GM23338 (cell line): ENCODE results near the gene TMEM154. TPM values are rescaled to one million over a fixed set of nuclear protein-coding genes. Genes with fewer than 3 reads are reported as not detected.

Experiments
- ATAC-seq: fragments of 200-7000 bp; cut with Tn5 transposase; 3 replicates; pipeline ENCODE4 v1.9.1; 2020
- DNase-seq: peaks from one replicate; pipeline ENCODE4 v3.0.0-alpha.2; 2015; ENCODE audit warnings: low spot score
- H2AFZ ChIP-seq: fragments of 200-600 bp; sonication (generic); 2 replicates; pipeline ENCODE4 v1.8.0; 2016; ENCODE audit warnings: antibody characterized with exemption, mild to moderate bottlenecking, moderate library complexity
- H3F3A ChIP-seq: fragments of 200-600 bp; sonication (generic); replicated peaks from 2 replicates; pipeline ENCODE4 v1.8.0; 2017; ENCODE audit warnings: antibody characterized with exemption, mixed run types, low read depth
- H3K27ac ChIP-seq: fragments of 200-600 bp; sonication (generic); 2 replicates; pipeline ENCODE4 v1.6.1; 2016; ENCODE audit warnings: low read depth
- H3K27me3 ChIP-seq: fragments of 200-600 bp; sonication (generic); 2 replicates; pipeline ENCODE4 v1.8.0; 2016; ENCODE audit warnings: mild to moderate bottlenecking, mixed run types, moderate library complexity; ENCODE audit not compliant: insufficient read depth
- H3K36me3 ChIP-seq: fragments of 200-600 bp; sonication (generic); 2 replicates; pipeline ENCODE4 v1.8.0; 2016; ENCODE audit warnings: mild to moderate bottlenecking; ENCODE audit not compliant: insufficient read depth
- H3K4me1 ChIP-seq: fragments of 200-600 bp; sonication (generic); 2 replicates; pipeline ENCODE4 v1.8.0; 2016; ENCODE audit warnings: mild to moderate bottlenecking, moderate library complexity; ENCODE audit not compliant: insufficient read depth
- H3K4me2 ChIP-seq: fragments of 200-600 bp; sonication (generic); 2 replicates; pipeline ENCODE4 v1.7.1; 2017; ENCODE audit warnings: mixed run types
- H3K4me3 ChIP-seq: fragments of 200-600 bp; sonication (generic); 2 replicates; pipeline ENCODE4 v1.6.1; 2016; ENCODE audit warnings: mixed run types
- H3K79me2 ChIP-seq: fragments of 200-600 bp; sonication (generic); replicated peaks from 2 replicates; pipeline ENCODE4 v1.8.0; 2017; ENCODE audit warnings: mild to moderate bottlenecking; ENCODE audit not compliant: insufficient read depth
- H3K9me2 ChIP-seq: fragments of 200-600 bp; sonication (generic); 2 replicates; pipeline ENCODE4 v1.8.0; 2017; ENCODE audit not compliant: insufficient read depth
- H4K20me1 ChIP-seq: fragments of 200-600 bp; sonication (generic); replicated peaks from 2 replicates; pipeline ENCODE4 v1.8.0; 2017; ENCODE audit warnings: mild to moderate bottlenecking; ENCODE audit not compliant: insufficient read depth
- H3K27ac Mint-ChIP-seq: 2 replicates; pipeline ENCODE4 v1.8.0; 2020; ENCODE audit warnings: inconsistent platforms, mild to moderate bottlenecking, moderate library complexity, mixed read lengths
- H3K27me3 Mint-ChIP-seq: 3 replicates; pipeline ENCODE4 v1.8.0; 2022; ENCODE audit warnings: low read depth, mild to moderate bottlenecking, moderate library complexity, mixed read lengths, inconsistent platforms; ENCODE audit not compliant: insufficient read depth, poor library complexity
- H3K36me3 Mint-ChIP-seq: 3 replicates; pipeline ENCODE4 v1.8.0; 2021; ENCODE audit warnings: low read depth, mild to moderate bottlenecking, inconsistent platforms, moderate library complexity, mixed read lengths
- H3K4me1 Mint-ChIP-seq: 3 replicates; pipeline ENCODE4 v1.8.0; 2020; ENCODE audit warnings: mild to moderate bottlenecking, inconsistent platforms, mixed read lengths
- H3K4me3 Mint-ChIP-seq: 3 replicates; pipeline ENCODE4 v1.8.0; 2021; ENCODE audit warnings: moderate library complexity, mild to moderate bottlenecking, inconsistent platforms, mixed read lengths
- H3K9me3 Mint-ChIP-seq: 3 replicates; pipeline ENCODE4 v1.8.0; 2020; ENCODE audit warnings: moderate library complexity, mild to moderate bottlenecking, inconsistent platforms, mixed read lengths
- CREB1 ChIP-seq: fragments of 250-450 bp; sonication (Bioruptor Pico); IDR thresholded peaks from 2 replicates; pipeline ENCODE4 v1.5.0; 2020; ENCODE audit warnings: low read depth, mild to moderate bottlenecking, moderate library complexity
- EZH2 ChIP-seq: fragments of 200-600 bp; sonication (generic); IDR thresholded peaks from one replicate; pipeline ENCODE4 v1.8.0; 2017; ENCODE audit warnings: antibody characterized with exemption, mild to moderate bottlenecking, low read depth; ENCODE audit not compliant: unreplicated experiment
- EZH2phosphoT487 ChIP-seq: fragments of 200-600 bp; sonication (generic); IDR thresholded peaks from one replicate; pipeline ENCODE4 v1.8.1; 2018; ENCODE audit warnings: antibody characterized with exemption; ENCODE audit not compliant: unreplicated experiment
- JUNB ChIP-seq: IDR thresholded peaks from one replicate; pipeline ENCODE4 v1.6.1; 2016; ENCODE audit warnings: antibody characterized with exemption; ENCODE audit not compliant: unreplicated experiment
- NANOG ChIP-seq: IDR thresholded peaks from 2 replicates; pipeline ENCODE4 v1.6.1; 2016; ENCODE audit warnings: antibody characterized with exemption, borderline replicate concordance
- POLR2AphosphoS5 ChIP-seq: IDR thresholded peaks from 2 replicates; pipeline ENCODE4 v1.6.1; 2016; ENCODE audit warnings: antibody characterized with exemption, low read depth
- STAT1 ChIP-seq: IDR thresholded peaks from one replicate; pipeline ENCODE4 v1.6.1; 2016; ENCODE audit warnings: antibody characterized with exemption; ENCODE audit not compliant: unreplicated experiment
- ZNF114 ChIP-seq: fragments of 250-450 bp; sonication (Bioruptor Pico); IDR thresholded peaks from 2 replicates; pipeline ENCODE4 v1.5.0; 2020; ENCODE audit warnings: mild to moderate bottlenecking, moderate library complexity
- ZNF331 ChIP-seq: fragments of 250-450 bp; sonication (Bioruptor Pico); IDR thresholded peaks from 2 replicates; pipeline ENCODE4 v1.5.0; 2020; ENCODE audit warnings: low read depth, mild to moderate bottlenecking, moderate library complexity
- polyA plus RNA-seq: library from polyadenylated mRNA; unstranded; fragments of >200 nt; fragmentation: Nextera tagmentation; extraction: Ambion mirVana; gene quantifications from 2 replicates; pipeline ENCODE4 v1.2.1, GENCODE V29; 2016
- total RNA-seq: library from RNA; depleted of rRNA; stranded (reverse); fragments of >200 nt; shearing (Covaris generic); gene quantifications from 2 replicates; pipeline ENCODE4 v1.2.3, GENCODE V29; 2014
- TF ChIP-seq, protein P1 (sequence below), 2 experiments: fragments of 200-600 bp in 1 of 2; sonication (generic) in 1 of 2; conservative IDR thresholded peaks; 2 replicates each; pipeline versions ENCODE4 v1.5.1 to v1.6.1; 2016 to 2017; ENCODE audit warnings: antibody characterized with exemption in 2 of 2, low read depth in 2 of 2, mild to moderate bottlenecking in 2 of 2, moderate library complexity in 1 of 2
- TF ChIP-seq, protein P2 (sequence below): fragments of 250-450 bp; sonication (Bioruptor Pico); IDR thresholded peaks from 2 replicates; pipeline ENCODE4 v1.5.0; 2020; ENCODE audit warnings: mild to moderate bottlenecking, moderate library complexity
- TF ChIP-seq, protein P3 (sequence below): IDR thresholded peaks from one replicate; pipeline ENCODE4 v1.6.1; 2018; ENCODE audit warnings: antibody characterized with exemption; ENCODE audit not compliant: unreplicated experiment
- TF ChIP-seq, protein P4 (sequence below): IDR thresholded peaks from 2 replicates; pipeline ENCODE4 v1.6.1; 2016; ENCODE audit warnings: antibody characterized with exemption

Gene TMEM154
- total and polyA plus RNA-seq, 2 experiments from 2014 or later = 1.0 to 1.7 TPM

DNA sequence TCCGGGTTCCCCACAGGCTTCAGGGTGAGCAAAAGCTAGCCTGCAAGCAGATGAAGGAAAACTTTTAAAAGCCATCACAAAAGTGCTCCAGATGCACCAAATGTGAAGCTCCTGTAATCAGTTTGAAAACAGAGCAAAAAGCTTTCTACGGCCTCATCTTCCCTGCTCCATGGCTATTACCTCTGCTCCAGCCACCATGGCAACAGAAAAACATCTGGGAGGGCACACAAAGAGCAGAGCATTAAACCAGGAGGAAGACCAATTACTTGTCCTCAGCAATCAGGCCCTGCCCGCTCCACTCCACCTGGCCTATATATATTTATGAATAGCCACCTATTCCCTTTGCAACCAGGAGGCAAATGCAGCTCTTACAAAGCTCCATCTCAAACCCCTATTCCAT lies 33.6 kb downstream of the TMEM154 start:
- peaks cover 17% of the 10 kb centered on the region for H3K4me1 ChIP-seq
- Mint-ChIP-seq H3K36me3 (no peaks in the 10 kb centered on the region), H3K4me3 (no peak overlapping the region), H3K4me1 (peaks cover 32% of the 10 kb centered on the region), H3K27ac (no peak overlapping the region), H3K9me3 (no peaks in the 10 kb centered on the region; the same call in 2 of the 3 replicates), H3K27me3 (peaks cover 4% of the 10 kb centered on the region)
- no peaks in the 10 kb centered on the region for H3K27me3 ChIP-seq
- H2AFZ ChIP-seq = peak overlapping the region; percentile 93; the same call in 1 of the 2 replicates
- no peaks in the 10 kb centered on the region for H3F3A ChIP-seq
- no peak overlapping the region for H3K4me2 ChIP-seq
- DNase-seq (no peak), ATAC-seq (no peak)
- H4K20me1 ChIP-seq = no peaks in the 10 kb centered on the region
- H3K9me2 ChIP-seq = peaks cover 10% of the 10 kb centered on the region; the same call in 1 of the 2 replicates
- no peak overlapping the region for H3K4me3 ChIP-seq
- TF ChIP-seq EZH2phosphoT487 (no peak), JUNB (no peak), CREB1 (CRISPR knock-in tag) (no peak), NANOG (no peak), ZNF331 (no peak), STAT1 (no peak), POLR2AphosphoS5 (no peak), ZNF114 (CRISPR knock-in tag) (no peak), EZH2 (no peak)
- TF ChIP-seq, protein P1, sequence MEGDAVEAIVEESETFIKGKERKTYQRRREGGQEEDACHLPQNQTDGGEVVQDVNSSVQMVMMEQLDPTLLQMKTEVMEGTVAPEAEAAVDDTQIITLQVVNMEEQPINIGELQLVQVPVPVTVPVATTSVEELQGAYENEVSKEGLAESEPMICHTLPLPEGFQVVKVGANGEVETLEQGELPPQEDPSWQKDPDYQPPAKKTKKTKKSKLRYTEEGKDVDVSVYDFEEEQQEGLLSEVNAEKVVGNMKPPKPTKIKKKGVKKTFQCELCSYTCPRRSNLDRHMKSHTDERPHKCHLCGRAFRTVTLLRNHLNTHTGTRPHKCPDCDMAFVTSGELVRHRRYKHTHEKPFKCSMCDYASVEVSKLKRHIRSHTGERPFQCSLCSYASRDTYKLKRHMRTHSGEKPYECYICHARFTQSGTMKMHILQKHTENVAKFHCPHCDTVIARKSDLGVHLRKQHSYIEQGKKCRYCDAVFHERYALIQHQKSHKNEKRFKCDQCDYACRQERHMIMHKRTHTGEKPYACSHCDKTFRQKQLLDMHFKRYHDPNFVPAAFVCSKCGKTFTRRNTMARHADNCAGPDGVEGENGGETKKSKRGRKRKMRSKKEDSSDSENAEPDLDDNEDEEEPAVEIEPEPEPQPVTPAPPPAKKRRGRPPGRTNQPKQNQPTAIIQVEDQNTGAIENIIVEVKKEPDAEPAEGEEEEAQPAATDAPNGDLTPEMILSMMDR (conservative IDR thresholded peaks at IDR 0.05; ENCODE audit: low read depth in 2 of 2) = no peak
- TF ChIP-seq, protein P2, sequence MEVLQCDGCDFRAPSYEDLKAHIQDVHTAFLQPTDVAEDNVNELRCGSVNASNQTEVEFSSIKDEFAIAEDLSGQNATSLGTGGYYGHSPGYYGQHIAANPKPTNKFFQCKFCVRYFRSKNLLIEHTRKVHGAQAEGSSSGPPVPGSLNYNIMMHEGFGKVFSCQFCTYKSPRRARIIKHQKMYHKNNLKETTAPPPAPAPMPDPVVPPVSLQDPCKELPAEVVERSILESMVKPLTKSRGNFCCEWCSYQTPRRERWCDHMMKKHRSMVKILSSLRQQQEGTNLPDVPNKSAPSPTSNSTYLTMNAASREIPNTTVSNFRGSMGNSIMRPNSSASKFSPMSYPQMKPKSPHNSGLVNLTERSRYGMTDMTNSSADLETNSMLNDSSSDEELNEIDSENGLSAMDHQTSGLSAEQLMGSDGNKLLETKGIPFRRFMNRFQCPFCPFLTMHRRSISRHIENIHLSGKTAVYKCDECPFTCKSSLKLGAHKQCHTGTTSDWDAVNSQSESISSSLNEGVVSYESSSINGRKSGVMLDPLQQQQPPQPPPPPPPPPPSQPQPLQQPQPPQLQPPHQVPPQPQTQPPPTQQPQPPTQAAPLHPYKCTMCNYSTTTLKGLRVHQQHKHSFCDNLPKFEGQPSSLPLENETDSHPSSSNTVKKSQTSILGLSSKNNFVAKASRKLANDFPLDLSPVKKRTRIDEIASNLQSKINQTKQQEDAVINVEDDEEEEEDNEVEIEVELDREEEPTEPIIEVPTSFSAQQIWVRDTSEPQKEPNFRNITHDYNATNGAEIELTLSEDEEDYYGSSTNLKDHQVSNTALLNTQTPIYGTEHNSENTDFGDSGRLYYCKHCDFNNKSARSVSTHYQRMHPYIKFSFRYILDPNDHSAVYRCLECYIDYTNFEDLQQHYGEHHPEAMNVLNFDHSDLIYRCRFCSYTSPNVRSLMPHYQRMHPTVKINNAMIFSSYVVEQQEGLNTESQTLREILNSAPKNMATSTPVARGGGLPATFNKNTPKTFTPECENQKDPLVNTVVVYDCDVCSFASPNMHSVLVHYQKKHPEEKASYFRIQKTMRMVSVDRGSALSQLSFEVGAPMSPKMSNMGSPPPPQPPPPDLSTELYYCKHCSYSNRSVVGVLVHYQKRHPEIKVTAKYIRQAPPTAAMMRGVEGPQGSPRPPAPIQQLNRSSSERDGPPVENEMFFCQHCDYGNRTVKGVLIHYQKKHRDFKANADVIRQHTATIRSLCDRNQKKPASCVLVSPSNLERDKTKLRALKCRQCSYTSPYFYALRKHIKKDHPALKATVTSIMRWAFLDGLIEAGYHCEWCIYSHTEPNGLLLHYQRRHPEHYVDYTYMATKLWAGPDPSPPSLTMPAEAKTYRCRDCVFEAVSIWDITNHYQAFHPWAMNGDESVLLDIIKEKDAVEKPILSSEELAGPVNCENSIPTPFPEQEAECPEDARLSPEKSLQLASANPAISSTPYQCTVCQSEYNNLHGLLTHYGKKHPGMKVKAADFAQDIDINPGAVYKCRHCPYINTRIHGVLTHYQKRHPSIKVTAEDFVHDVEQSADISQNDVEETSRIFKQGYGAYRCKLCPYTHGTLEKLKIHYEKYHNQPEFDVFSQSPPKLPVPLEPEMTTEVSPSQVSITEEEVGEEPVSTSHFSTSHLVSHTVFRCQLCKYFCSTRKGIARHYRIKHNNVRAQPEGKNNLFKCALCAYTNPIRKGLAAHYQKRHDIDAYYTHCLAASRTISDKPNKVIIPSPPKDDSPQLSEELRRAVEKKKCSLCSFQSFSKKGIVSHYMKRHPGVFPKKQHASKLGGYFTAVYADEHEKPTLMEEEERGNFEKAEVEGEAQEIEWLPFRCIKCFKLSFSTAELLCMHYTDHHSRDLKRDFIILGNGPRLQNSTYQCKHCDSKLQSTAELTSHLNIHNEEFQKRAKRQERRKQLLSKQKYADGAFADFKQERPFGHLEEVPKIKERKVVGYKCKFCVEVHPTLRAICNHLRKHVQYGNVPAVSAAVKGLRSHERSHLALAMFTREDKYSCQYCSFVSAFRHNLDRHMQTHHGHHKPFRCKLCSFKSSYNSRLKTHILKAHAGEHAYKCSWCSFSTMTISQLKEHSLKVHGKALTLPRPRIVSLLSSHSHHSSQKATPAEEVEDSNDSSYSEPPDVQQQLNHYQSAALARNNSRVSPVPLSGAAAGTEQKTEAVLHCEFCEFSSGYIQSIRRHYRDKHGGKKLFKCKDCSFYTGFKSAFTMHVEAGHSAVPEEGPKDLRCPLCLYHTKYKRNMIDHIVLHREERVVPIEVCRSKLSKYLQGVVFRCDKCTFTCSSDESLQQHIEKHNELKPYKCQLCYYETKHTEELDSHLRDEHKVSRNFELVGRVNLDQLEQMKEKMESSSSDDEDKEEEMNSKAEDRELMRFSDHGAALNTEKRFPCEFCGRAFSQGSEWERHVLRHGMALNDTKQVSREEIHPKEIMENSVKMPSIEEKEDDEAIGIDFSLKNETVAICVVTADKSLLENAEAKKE (CRISPR knock-in tag) = no peak
- TF ChIP-seq, protein P3, sequence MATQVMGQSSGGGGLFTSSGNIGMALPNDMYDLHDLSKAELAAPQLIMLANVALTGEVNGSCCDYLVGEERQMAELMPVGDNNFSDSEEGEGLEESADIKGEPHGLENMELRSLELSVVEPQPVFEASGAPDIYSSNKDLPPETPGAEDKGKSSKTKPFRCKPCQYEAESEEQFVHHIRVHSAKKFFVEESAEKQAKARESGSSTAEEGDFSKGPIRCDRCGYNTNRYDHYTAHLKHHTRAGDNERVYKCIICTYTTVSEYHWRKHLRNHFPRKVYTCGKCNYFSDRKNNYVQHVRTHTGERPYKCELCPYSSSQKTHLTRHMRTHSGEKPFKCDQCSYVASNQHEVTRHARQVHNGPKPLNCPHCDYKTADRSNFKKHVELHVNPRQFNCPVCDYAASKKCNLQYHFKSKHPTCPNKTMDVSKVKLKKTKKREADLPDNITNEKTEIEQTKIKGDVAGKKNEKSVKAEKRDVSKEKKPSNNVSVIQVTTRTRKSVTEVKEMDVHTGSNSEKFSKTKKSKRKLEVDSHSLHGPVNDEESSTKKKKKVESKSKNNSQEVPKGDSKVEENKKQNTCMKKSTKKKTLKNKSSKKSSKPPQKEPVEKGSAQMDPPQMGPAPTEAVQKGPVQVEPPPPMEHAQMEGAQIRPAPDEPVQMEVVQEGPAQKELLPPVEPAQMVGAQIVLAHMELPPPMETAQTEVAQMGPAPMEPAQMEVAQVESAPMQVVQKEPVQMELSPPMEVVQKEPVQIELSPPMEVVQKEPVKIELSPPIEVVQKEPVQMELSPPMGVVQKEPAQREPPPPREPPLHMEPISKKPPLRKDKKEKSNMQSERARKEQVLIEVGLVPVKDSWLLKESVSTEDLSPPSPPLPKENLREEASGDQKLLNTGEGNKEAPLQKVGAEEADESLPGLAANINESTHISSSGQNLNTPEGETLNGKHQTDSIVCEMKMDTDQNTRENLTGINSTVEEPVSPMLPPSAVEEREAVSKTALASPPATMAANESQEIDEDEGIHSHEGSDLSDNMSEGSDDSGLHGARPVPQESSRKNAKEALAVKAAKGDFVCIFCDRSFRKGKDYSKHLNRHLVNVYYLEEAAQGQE = no peak
- TF ChIP-seq, protein P4, sequence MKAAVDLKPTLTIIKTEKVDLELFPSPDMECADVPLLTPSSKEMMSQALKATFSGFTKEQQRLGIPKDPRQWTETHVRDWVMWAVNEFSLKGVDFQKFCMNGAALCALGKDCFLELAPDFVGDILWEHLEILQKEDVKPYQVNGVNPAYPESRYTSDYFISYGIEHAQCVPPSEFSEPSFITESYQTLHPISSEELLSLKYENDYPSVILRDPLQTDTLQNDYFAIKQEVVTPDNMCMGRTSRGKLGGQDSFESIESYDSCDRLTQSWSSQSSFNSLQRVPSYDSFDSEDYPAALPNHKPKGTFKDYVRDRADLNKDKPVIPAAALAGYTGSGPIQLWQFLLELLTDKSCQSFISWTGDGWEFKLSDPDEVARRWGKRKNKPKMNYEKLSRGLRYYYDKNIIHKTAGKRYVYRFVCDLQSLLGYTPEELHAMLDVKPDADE = no peak
- H3K79me2 ChIP-seq = no peaks in the 10 kb centered on the region
- no peak overlapping the region for H3K27ac ChIP-seq
- no peaks in the 10 kb centered on the region for H3K36me3 ChIP-seq
